KG1 (cell line): ENCODE results near the gene C7orf57.
"Not testable (repeated sequence)": the region's sequence is repeated elsewhere in the genome, so short reads cannot be mapped to it uniquely, and the experiment has no call there.

Experiments
- DNase-seq: peaks from one replicate; lab custom pipeline; 2025; lab: John Stamatoyannopoulos, UW

Gene C7orf57

DNA sequence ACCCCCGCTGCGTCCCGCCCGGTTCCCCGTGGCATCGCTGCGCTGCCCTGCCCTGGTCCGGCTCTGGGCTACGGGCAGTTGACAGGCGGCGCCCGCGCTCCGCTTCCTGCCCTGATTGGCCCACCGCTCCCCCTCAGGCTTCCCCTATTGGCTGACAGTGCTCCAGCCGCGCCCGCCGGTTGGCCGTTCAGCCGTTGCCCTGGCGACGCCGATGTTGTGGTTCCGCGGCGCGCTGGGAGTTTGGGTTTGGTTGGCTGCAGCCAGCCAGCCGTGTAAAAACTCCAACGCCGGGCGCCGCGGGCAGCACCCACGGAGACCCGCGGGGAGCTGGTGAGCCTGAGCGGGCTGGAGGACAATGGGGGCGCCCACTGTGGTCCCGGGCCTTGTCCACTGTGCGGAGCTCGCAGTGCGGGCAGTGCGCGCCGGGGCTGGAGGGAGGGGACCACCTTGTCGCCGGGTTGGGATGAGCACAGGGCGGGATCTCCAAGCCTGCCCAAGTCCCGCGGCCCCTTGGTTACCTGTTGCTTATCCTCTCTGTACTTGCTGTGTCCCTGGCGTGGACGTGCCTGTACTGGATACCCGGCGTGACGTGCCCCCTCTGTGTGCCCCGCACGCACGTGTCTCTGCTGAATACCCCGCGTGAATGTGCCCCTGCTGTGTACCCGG, at the start of gene C7orf57:
Gene C7orf57 (plus strand): TSS at position 243 of the 666 bp plus-strand sequence. CDS start 766 bp downstream, outside the sequence.
- peak; percentile 9 for DNase-seq

- DNase-seq: no peak
Observed at GRCh38 chr7:47988496-47989386, 46.6 kb upstream of the C7orf57 start.

GRCh38 chr7:47989607-47990400, 45.5 kb upstream of the C7orf57 start:
- DNase-seq: not testable (repeated sequence)

DNA sequence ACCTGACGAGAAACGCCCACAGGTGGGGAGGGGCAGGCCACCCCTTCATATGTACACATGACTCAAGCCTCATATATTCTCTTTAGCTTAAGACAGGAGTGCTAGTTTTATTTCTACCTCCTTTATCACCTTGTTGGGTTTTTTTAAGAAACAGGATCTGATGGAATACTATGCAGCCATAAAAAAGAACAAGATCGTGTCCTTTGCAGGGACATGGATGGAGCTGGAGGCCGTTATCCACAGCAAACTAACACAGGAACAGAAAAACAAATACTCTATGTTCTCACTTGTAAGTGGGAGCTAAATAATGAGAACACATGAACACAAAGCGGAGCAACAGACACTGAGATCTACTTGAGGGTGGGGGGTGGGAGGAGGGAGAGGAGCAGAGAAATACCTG, 44.8 kb upstream of the C7orf57 start:
- no peak for DNase-seq

- no peak for DNase-seq
Observed at GRCh38 chr7:47991270-47991669, 44.1 kb upstream of the C7orf57 start.

DNA sequence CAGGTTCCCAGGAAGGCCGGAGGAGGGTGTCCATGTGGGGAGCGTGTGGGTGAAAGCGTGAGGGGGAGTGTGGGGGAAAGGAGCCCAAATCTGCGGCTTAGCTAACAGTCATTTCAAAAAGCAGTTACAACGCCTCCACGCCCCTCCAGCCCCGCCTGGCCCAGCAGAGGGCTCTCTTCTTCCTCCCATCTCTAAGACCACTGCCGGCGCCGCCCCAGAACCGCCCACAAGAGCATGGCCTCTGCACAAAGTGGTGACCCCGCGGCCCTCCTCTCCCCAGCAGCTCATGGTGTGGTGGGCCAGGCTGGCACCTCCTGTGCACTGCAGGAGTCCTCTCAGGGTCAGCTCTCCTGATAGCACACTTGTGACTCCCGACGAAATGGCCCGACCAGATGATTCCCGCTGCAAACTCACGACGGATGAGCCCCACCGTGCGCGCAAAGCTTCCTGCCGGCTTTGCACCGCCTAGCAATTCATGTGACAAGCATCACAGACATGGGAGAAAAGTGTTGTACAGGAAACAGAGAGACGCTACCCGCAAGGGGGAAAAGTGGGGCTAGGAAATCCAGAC, 43.5 kb upstream of the C7orf57 start:
- peak; percentile 78 for DNase-seq

DNA sequence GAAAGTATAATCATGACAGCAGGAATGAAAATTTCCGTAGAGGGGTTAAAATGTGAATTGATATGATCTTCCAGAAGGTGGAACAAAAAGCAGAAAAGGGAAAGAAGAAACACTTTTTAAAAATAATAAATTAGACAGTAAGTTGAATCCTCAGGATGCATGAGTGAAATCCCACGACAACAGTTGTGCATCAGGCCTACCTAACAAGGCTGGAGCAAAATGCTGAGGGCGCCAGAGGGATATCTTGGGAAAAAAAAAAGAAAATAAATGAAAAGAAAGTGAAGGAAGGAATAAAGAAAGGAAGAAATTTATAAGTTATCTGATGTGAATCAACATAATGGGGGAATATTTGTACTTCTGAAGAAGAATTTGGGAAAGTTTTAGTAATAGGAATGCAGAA, 42.9 kb upstream of the C7orf57 start:
- no peak for DNase-seq

- no peak for DNase-seq
Observed at GRCh38 chr7:47999413-47999812, 35.9 kb upstream of the C7orf57 start.

DNA sequence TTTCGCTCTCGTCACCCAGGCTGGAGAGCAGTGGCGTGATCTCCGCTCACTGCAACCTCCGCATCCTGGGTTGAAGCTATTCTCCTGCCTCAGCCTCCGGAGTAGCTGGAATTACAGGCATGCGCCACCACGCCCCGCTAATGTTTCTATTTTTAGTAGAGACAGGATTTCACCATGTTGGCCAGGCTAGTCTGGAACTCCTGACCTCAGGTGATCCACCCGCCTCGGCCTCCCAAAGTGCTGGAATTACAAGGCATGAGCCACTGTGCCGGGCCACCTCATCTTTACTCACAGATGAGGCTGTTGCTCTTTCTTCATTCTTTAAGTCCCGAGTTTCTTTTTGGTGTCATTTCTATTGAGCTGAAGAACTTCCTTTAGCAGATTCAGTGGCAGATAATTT, 35.2 kb upstream of the C7orf57 start:
- not testable (repeated sequence) for DNase-seq

- no peak for DNase-seq
Observed at GRCh38 chr7:48004032-48004431, 31.3 kb upstream of the C7orf57 start.

GRCh38 chr7:48004638-48005037, 30.7 kb upstream of the C7orf57 start:
- DNase-seq: no peak

GRCh38 chr7:48006866-48007265, 28.5 kb upstream of the C7orf57 start:
- no peak for DNase-seq

DNA sequence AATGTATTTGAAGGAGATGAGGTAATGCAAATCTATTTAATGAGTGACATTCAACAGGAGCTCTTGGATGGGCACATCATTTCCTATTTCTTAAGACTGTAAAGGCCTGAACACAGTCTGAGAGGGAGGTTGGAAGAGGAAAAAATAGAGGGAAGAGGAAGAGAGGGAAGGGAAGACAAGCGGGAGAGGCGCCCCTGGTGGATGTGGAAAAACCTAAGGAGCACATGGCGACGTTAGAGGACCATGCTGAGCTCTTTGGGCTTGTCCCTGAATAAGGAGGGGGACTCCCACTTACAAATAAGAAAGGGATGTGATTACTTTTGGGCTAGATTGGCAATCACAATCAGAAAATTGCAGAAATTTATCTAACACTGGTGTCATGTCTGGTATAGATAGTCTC, 26.1 kb upstream of the C7orf57 start:
- DNase-seq: no peak

DNA sequence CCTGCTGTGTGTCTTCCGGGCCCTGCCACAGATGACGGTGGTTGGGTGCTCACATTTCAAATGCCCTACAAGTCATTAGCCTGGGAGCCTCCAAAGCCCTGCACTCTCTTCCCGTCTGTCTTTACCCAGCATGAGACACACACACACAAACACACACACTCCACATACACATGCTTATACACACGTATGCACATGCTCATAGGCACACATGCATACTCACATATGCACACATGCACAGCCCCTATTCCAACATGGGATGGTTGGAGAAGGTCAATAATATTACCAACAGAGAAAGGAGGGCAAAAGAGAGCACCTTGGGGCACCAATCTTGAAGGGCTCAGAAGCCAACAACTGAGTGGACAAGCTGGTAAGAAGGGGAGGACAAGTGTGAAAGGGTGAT, 25.4 kb upstream of the C7orf57 start:
- DNase-seq: no peak

DNA sequence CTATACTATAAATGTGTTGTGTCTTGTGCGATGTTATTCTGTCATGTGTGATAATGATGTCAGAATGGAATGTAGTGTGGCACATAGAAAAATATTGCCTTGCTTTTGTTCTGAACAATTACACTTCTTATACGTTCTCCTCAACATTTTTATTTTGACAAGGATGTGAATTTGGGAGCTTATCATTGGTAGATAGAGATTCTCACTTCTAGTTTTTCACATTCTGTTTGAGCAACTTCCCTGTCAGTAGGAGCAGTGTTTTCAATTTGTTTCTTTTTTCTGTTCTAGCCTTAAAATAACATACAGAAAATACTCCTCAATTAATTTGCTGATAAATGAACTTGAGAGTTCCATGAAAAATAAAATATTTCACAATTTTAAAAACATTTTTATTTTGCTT, 24.0 kb upstream of the C7orf57 start:
- no peak for DNase-seq

- DNase-seq: no peak
Observed at GRCh38 chr7:48011951-48012350, 23.4 kb upstream of the C7orf57 start.

DNA sequence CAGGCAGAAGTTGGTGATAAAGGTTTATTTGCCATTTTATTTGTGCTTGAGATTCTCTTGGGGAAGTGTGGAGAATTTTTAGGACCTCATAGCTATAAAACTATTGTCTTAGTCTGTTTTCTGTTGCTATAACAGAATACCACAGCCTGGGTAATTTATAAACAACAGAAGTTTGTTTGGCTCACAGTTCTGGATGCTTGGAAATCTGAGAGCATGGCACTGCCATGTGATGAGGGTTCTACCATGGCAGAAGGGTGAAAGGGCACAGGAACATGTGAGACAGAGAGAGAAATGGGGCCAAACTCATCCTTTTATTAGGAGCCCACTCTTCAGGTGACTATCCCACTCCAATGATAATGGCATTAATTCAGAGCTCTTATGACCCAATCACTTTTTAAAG, 18.7 kb upstream of the C7orf57 start:
- DNase-seq: no peak

DNA sequence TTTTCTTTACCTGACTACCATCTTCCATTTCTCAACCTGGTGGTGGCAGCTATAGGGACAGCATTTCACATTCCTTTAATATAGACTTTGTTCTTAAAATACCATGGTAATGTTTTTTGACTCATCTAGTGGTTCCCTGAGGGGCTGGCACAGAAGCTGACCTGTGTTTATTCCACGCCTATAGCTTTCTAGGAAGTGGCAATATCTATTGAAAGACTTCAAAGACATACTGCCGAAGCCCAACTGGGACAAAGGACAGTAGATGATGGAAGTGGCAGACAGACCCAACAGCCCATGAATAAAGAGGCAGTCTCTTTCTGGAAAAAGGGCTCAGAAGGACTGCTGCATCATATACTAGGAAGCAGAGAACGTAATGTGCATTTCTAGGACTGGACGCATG, 17.7 kb upstream of the C7orf57 start:
- no peak for DNase-seq

- no peak for DNase-seq
Observed at GRCh38 chr7:48025624-48026023, 9.7 kb upstream of the C7orf57 start.

GRCh38 chr7:48028938-48029337, 6.4 kb upstream of the C7orf57 start, which contains the start of gene SUN3:
Gene SUN3 (minus strand): TSS chr7:48029107. CDS start chr7:48028938, 169 bp downstream.
- DNase-seq: no peak

DNA sequence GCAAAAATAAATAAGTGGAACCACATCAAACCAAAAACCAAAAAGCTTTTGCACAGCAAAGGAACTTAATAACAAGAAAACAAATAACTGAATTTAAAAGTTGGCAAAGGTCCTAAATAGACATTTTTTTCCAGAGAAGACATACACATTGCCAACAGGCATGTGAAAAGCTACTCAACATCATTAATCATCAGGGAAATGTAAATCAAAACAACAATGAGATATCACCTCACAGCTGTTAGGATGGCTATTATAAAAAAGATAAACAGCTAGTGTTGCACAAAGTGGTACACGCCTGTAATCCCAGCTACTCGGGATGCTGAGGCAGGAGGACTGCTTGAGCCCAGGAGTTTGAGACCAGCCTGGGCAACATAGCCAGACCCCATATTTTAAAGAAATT, 4.2 kb upstream of the C7orf57 start:
- no peak for DNase-seq

DNA sequence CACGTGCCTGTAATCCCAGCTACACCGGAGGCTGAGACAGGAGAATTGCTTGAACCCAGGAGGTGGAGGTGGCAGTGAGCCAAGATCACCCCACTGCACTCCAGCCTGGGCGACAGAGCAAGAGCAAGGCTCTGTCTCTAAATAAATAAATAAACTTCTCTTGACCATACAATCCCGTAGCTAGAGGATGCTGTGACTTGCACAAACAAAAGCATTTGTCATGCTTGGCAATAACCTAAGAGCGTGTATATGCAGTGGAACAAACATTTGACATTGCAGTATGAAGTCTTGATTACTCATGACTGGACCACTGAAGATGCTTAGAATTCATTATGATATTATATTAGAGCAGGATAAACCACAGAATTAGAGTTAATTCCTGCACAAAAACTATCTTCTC, 1.4 kb upstream of the C7orf57 start:
- DNase-seq: no peak
